Motor neuron (in vitro differentiated cells): ENCODE data around the gene CHD5. TPM values are rescaled to one million over a fixed set of nuclear protein-coding genes. Genes with fewer than 3 reads are reported as not detected.
A peak's percentile ranks its signal among the peaks of the same experiment; 100 is the strongest.

Source experiments
- ATAC-seq, 8 experiments: fragments of 200-7000 bp; cut with Tn5 transposase; replicated peaks in 6 of 8; 2 replicates each; pipeline ENCODE4 v1.8.0; 2021; ENCODE audit warnings: mild to moderate bottlenecking in 8 of 8, moderate library complexity in 8 of 8
- H3K27ac ChIP-seq, 2 donors: fragments of 250-450 bp; sonication (Bioruptor Pico); 2 replicates each; pipeline ENCODE4 v1.9.0; 2021; ENCODE audit warnings: antibody characterized with exemption in 2 of 2, mild to moderate bottlenecking in 2 of 2, moderate library complexity in 1 of 2
- H3K4me1 ChIP-seq, 2 donors: fragments of 250-450 bp; sonication (Bioruptor Pico); replicated peaks in 1 of 2; 2 replicates each; pipeline ENCODE4 v1.6.1; 2021; ENCODE audit warnings: antibody characterized with exemption in 2 of 2, mild to moderate bottlenecking in 2 of 2, moderate library complexity in 1 of 2
- H3K4me3 ChIP-seq, 5 donors: fragments of 250-450 bp; sonication (Bioruptor Pico); 2 replicates each; pipeline ENCODE4 v1.9.0; 2021; ENCODE audit warnings: antibody characterized with exemption in 5 of 5, mild to moderate bottlenecking in 5 of 5, moderate library complexity in 4 of 5
- WGBS, 10 experiments: fragments of 450-650 bp; shearing (Covaris generic); methylation state at CpG; one replicate each; pipeline ENCODE4 v1.0.0; 2022; 5-methylcytosine and 5-hydroxymethylcytosine counted together
- in situ Hi-C, 9 experiments: fragments of 400-800 bp; cut with MboI; loops; one replicate each; pipeline ENCODE4 v1.15.0; 2021; ENCODE audit warnings: low sequenced_read_pairs in 9 of 9, low pct_unique_long_range_greater_than_20kb in 2 of 9; ENCODE audit not compliant: unreplicated experiment in 9 of 9
- total RNA-seq, 8 experiments: library from RNA; unstranded; fragments of 300-600 nt; gene quantifications; 2 replicates each; pipeline versions ENCODE4 v1.2.3 to v1.2.4, GENCODE V29; 2022

The CHD5 gene
- total RNA-seq, 8 experiments from 2014 or later = 0.15 to 18.4 (median 0.63) TPM

DNA sequence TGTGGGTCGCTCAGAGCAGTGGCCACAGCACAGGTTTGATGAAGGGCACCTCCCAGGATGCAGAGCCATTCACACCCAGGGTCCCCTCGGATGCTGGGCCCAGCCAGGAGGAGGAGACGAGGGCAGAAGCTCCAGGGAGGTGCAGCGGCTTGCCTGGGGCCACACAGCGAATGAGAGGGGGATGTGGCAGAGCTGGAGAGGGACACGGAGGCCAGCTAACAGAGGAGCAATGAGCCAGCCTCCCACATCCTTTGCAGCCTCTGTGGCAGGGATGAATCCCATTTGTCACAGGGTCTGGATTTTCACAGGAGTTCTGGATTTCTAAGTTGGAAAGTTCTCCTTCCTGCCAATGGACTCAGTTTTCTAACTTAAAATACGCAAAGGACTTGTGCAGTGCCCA, 35.9 kb downstream of the CHD5 start:
- WGBS, 10 experiments = 33 to 90% (median 72%) methylated on average over 1 to 5 of the region's 7 CpGs; no CpG with 5 or more reads in 6 of the 10 experiments
- peaks cover 17 to 29% of the 10 kb centered on the region in 2 donors for H3K4me1 ChIP-seq
- H3K27ac ChIP-seq = no peak overlapping the region
- H3K4me3 ChIP-seq = no peak overlapping the region
- no peak for ATAC-seq
- in situ Hi-C loops = no loop called here

DNA sequence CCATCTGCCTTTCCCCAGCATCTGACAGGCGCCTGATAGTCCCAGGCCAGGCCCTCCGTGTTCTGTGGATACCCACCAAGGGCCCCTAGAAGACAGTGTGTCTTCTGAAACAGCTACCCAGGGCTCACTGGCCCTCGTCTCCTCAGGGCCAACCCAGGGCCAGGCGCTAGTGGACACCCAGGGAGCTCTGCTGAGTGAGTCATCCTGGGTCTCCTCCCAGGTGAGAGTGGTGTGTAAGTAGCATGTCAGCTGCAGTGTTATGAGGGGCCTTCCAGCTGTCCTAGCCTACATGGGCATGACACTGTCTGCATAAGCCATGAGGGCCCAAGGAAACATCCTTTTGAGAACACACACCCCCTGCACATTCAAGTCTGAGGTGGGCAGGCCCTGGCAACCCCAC, 36.7 kb downstream of the CHD5 start:
- 53 to 100% (median 92%) methylated on average over 1 to 3 of the region's 4 CpGs; no CpG with 5 or more reads in 3 of the 10 experiments for WGBS, 10 experiments
- Histone ChIP-seq H3K4me3 (no peak overlapping the region), H3K4me1 (peaks cover 14 to 24% of the 10 kb centered on the region in 2 donors), H3K27ac (no peak overlapping the region)
- in situ Hi-C loops = no loop called here
- peak in 7 of 8 experiments; percentile 50 to 76 (median 70) for ATAC-seq

DNA sequence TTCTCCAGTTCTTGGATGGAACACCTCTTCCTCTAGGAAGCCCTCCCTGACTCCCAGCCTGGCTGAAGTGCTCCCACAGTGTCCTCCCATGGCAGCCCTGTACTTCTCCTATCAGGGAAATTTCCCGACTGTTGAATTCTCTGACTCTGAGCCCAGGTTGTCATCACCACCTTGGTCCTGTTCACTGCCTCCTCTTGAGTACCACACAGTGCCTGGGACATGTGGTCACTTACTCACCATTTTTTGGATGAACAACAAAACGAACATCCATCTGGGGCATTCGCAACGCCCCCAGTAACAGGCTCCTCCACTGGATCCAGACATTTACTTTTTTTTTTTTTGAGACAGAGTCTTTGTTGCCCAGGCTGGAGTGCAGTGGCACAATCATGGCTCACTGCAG, 37.4 kb downstream of the CHD5 start:
- no peak for ATAC-seq
- Histone ChIP-seq H3K4me3 (no peak overlapping the region), H3K4me1 (peaks cover 14 to 20% of the 10 kb centered on the region in 2 donors), H3K27ac (no peak overlapping the region)
- WGBS, 10 experiments = 40 to 100% (median 86%) methylated on average over 1 to 4 of the region's 4 CpGs; no CpG with 5 or more reads in 2 of the 10 experiments
- in situ Hi-C loops = no loop called here

DNA sequence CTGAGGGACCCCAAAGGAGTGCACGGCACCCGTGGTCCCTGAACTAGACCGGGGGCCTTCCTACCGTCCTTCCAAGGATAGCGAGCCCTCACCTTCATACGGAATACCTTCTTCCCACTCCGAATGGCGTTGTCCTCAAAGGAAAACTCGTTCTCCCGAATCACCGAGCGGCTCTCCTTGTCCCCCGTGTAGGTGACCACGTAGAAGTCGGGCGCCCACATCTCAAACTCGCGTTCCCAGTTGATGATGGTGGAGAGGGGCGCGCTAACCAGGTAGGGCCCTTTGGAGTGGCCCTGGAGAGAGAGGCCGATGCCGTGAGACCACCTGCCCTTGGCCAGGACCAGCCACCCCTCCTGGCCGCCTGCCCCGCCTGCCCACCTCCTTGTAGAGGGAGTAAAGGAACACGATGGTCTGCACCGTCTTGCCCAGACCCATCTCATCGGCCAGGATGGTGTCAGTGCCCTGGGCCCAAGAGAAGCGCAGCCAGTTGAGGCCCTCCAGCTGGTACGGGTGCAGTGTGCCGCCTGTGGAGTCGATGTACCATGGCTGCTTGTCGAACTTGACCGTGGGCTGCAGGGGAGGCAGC, 38.0 kb downstream of the CHD5 start:
- Histone ChIP-seq H3K27ac (no peak overlapping the region), H3K4me1 (peaks cover 14 to 20% of the 10 kb centered on the region in 2 donors), H3K4me3 (no peak overlapping the region)
- in situ Hi-C loops = no loop called here
- 78 to 100% (median 91%) methylated on average over 2 to 18 of the region's 33 CpGs; no CpG with 5 or more reads in 2 of the 10 experiments for WGBS, 10 experiments
- no peak for ATAC-seq

DNA sequence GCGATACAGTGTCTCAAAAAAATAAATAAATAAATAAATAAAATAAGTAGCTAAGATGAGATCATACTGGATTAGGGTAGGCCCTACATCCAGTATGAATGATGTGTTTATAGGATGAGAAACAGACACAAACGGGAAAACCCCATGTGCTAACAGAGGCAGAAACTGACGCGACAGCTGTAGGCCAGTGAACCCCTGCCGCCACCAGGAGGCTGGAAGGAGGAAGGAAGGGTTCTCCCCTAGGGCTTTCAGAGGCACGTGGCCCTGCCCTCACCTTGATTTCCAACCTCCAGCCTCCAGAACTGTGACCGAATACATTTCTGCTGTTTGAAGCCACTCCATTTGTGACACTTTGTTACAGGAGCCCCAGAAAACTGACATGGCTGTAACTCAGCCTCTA, 38.5 kb downstream of the CHD5 start:
- ATAC-seq = peak in 5 of 8 experiments; percentile 5 to 63 (median 44)

DNA sequence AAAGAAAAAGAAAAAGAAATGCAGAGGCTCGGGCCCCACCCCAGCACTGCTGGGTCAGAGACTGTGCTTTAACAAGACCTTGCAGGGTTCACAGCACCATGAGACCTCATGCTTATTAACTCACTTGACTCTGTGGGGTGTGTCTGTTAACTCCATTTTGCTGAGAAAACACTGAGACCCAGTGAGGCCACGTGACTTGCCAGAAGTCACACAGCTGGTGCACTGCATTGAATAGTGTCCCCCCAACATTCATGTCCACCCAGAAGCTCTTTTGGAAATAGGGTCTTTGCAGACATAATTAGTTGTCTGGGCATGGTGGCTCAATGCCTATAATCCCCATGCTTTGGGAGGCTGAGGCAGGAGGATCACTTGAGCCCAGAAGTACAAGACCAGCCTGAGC, 39.7 kb downstream of the CHD5 start:
- no peak for ATAC-seq
- no peak overlapping the region for H3K27ac ChIP-seq
- no peak overlapping the region for H3K4me3 ChIP-seq
- in situ Hi-C loops = no loop called here
- H3K4me1 ChIP-seq = peaks cover 13 to 19% of the 10 kb centered on the region in 2 donors
- WGBS, 10 experiments = 14 to 100% (median 82%) methylated on average over 1 to 2 of the region's 2 CpGs; no CpG with 5 or more reads in 4 of the 10 experiments

More for the DNA sequence above, 38.5 kb downstream of the CHD5 start:
- in situ Hi-C loops = no loop called here
- no peak overlapping the region for H3K4me3 ChIP-seq
- 39 to 89% (median 60%) methylated on average over 1 to 7 of the region's 7 CpGs; no CpG with 5 or more reads in 3 of the 10 experiments for WGBS, 10 experiments
- peaks cover 14 to 20% of the 10 kb centered on the region in 2 donors for H3K4me1 ChIP-seq
- no peak overlapping the region for H3K27ac ChIP-seq

DNA sequence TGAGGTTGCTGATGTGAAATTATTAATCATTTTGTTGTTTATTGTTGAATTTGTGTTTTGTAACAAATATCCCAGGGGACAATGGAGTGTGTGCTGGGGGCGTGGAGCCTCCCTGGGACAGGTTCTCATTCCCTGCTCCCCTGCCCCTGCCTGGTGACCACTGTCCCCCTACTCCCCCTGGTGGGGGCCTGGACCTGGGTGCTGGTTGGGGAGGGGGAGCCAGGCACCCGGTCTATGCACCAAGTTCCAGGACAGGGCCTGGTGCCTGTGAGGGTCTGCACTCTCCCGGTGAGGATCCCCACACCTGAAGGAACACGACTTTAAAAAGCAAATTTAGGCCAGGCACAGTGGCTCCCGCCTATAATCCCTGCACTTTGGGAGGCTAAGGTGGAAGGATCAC, 42.4 kb downstream of the CHD5 start:
- no peak overlapping the region for H3K27ac ChIP-seq
- in situ Hi-C loops = no loop called here
- ATAC-seq = no peak
- no peaks in the 10 kb centered on the region for H3K4me1 ChIP-seq
- no peak overlapping the region for H3K4me3 ChIP-seq
- 0 to 80% (median 52%) methylated on average over 1 to 5 of the region's 5 CpGs; no CpG with 5 or more reads in 7 of the 10 experiments for WGBS, 10 experiments

DNA sequence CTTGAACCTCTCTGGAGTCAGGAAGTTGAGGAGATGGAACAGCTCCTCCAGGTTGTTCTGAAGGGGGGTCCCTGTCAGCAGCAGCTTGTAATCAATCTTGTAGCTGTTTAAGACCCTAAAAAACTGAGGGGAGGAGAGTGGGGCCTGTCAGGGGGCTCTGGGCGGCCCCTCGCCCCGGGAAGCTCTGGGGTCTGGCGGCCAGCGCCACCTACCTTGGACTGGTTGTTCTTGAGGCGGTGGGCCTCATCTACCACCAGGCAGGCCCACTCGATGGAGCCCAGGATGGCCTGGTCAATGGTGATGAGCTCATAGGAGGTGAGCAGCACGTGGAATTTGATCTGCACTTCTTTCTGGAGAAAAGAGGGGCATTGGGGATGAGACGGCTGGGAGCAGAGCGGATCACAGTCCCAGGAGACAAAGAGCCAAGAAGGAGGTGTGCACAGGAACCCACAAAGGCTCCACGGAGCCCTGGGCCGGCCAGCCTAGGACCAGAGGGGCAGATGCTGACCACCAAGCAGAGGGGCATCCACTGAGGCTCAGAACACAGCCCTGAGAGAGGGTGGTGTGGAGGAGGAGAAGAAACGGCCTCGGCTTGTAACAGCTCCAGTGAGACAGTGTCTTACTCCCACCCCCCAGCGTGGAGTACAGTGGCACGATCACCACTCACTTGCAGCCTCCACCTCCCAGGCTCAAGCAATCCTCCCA, 43.5 kb downstream of the CHD5 start:
- ATAC-seq = no peak
- WGBS, 10 experiments = 40 to 100% (median 88%) methylated on average over 1 to 9 of the region's 16 CpGs; no CpG with 5 or more reads in 3 of the 10 experiments
- in situ Hi-C loops = no loop called here
- Histone ChIP-seq H3K4me3 (no peak overlapping the region), H3K4me1 (no peaks in the 10 kb centered on the region), H3K27ac (no peak overlapping the region)

DNA sequence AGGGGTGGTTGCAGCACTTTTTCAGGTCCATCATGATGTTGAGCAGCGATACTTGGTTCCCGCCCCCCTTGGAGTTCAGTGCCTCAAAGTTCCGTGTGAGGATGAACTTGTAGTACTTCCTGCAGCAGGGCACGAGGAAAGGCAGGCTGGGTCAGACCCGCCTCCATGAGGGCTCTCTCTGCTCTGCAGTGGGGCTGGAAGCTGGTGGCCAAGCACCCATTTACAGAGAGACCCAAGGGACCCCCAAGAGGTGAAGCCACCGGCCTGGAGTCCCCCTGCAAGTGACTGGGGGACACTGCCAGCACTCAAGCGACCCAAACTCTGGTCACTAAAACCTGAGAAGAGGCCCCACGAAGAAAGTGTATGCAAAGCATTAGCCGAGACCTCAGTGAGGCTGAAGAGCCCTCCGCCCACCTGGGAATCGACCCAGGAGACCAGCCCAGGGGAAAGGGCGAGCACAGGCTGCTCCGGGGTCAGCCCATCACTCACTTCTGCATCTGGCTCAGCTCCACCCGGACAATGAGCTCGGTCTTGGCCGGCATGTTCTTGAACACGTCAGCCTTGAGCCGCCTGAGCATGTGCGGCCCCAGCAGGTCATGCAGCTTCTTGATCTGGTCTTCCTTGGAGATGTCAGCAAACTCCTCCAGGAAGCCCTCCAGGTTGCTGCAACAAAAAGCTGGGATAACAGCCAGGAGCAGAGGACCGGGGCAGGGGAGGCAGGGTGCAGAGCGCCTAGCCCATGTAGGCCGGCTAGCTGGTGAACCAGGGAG, 45.2 kb downstream of the CHD5 start:
- in situ Hi-C loops = no loop called here
- Histone ChIP-seq H3K4me3 (no peak overlapping the region), H3K4me1 (no peaks in the 10 kb centered on the region), H3K27ac (no peak overlapping the region)
- WGBS, 10 experiments = 0 to 93% (median 80%) methylated on average over 1 to 22 of the region's 22 CpGs; no CpG with 5 or more reads in 2 of the 10 experiments
- peak in 1 of 8 experiments; percentile 79 for ATAC-seq

DNA sequence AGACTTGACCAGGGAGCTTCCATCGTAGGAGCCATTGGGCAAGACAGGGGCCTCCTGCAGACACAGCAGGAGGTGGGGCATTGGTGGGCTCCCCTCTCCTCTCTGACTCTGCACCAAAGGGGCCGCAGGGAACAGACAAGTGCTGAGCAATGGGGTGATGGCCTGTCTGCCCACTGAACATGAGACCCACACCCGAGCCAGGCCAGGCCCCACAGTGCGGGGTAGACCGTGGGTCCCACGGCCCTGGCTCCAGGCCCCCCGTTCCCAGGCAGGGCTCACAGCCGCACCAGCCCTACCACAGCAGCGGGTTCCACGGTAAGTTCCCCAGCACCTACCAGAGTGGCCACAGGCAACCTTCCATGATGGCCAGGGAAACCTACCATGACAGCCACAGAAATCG, 45.9 kb downstream of the CHD5 start:
- no peak overlapping the region for H3K27ac ChIP-seq
- H3K4me3 ChIP-seq = no peak overlapping the region
- H3K4me1 ChIP-seq = no peaks in the 10 kb centered on the region
- no peak for ATAC-seq
- in situ Hi-C loops = no loop called here
- 77 to 100% (median 83%) methylated on average over 1 to 7 of the region's 11 CpGs; no CpG with 5 or more reads in 6 of the 10 experiments for WGBS, 10 experiments

DNA sequence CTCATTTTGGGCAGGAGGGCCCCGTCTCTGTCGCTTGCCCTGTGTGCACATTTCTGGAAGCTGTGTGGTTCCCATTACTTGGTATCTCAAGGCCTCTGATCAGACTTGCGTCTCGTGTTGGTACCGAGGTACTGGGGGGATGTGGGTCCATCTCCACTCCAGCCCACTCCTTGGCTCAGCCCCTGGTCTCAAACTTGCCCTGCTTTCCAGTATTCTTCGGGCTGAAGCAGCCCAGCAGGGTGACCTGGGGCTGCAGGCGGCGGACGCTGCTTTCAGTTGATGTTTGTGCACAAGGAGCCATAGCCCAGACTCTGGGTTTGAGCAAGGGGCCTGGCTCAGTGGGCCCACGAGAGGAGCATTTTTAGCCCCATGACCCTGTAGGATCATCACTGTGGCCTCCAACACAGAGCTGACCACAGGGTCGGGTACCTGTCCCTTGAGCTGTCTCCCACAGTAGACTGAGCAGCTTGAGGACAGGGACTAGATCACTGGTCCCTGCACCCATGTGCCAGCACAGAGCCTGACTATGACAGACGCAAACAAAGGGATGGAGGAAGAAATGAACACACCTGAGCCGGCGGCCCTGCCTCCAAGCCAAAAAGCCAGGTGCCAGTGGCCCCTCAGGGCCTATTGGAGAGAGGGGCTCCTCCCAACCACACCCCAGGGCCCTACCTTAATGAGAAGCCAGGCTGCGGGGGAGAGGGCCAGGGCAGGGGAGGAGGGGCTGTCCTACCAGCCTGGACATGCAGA, 46.8 kb downstream of the CHD5 start:
- in situ Hi-C loops = no loop called here
- Histone ChIP-seq H3K4me3 (no peak overlapping the region), H3K27ac (no peak overlapping the region), H3K4me1 (no peaks in the 10 kb centered on the region)
- 69 to 100% (median 86%) methylated on average over 1 to 10 of the region's 15 CpGs; no CpG with 5 or more reads in 6 of the 10 experiments for WGBS, 10 experiments
- no peak for ATAC-seq

DNA sequence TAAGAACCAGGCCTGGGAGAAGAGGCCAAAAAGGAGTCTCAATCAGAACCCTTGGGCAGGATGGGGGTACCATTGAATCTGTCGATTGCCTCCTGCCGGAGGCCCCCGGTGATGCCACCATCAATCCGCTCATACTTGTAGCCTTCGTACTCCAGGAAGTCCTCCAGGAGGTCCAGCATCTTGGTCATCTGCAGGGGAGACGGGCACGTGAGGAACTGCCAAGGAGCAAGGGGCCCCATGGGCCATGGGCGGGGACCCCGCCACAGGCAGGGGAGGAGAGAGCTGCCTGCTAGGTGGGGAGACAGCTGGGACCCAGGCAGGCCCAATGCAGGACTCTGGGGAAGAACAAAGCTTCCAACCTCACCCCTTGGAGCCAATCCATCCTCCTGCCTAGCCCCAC, 48.6 kb downstream of the CHD5 start:
- WGBS, 10 experiments = 73 to 100% (median 90%) methylated on average over 1 to 6 of the region's 9 CpGs; no CpG with 5 or more reads in 5 of the 10 experiments
- in situ Hi-C loops = no loop called here
- ATAC-seq = no peak
- no peak overlapping the region for H3K4me3 ChIP-seq
- peaks cover 5 to 9% of the 10 kb centered on the region in 2 donors for H3K4me1 ChIP-seq
- no peak overlapping the region for H3K27ac ChIP-seq
